ENCODE measurements around the gene SUSD3. TPM values are rescaled to one million over a fixed set of nuclear protein-coding genes. Genes with fewer than 3 reads are reported as not detected.

Gene SUSD3
- total RNA-seq, 6 experiments from 2014 or later = 6.5 to 51.5 (median 31.2) TPM

DNA sequence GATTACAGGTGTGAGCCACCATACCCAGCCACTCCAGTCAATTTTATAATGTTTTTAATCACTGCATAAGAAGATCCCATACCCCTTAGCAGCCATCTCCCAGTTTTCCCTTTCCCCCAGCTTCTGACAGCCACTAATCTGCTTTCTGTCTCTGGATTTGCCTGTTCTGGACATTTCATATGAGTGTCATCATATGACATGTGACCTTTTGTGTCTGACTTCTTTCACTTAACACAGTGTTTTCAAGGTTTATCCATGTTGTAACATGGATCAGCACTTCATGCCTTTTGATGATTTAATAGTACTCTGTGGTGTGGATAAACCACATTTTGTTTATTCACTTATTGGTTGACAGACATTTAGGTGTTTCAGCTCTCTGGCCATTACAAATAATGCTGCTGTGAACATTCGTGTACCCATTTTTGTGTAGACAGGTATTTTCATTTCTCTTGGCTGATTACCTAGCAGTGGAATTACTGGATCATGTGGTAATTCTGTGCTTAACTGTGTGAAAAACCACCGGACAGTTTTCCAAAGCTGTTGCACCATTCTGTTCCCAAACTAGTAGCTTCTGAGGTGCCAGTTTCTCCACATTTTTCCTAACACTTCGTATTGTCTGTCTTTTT is 8.6 kb downstream of the SUSD3 start:
- Histone ChIP-seq H3K4me3 (no peak overlapping the region), H3K27ac (no peak overlapping the region), H3K27me3 (no peaks in the 10 kb centered on the region), H3K9me3 (no peaks in the 10 kb centered on the region), H3K4me1 (peaks cover 0 to 11% (median 4%) of the 10 kb centered on the region in 4 donors), H3K36me3 (no peaks in the 10 kb centered on the region)
- ATAC-seq (no peak), DNase-seq (no peak)
- intact Hi-C loops (cut with DNase I) = no loop called here
- 64% methylated on average over 3 of the region's 3 CpGs for WGBS (ENCODE audit: insufficient coverage, low coverage, low lambda C conversion rate, missing lambda C conversion rate)
- TF ChIP-seq POLR2A (IDR thresholded peaks at IDR 0.05) = no peak
- TF ChIP-seq, protein P1, sequence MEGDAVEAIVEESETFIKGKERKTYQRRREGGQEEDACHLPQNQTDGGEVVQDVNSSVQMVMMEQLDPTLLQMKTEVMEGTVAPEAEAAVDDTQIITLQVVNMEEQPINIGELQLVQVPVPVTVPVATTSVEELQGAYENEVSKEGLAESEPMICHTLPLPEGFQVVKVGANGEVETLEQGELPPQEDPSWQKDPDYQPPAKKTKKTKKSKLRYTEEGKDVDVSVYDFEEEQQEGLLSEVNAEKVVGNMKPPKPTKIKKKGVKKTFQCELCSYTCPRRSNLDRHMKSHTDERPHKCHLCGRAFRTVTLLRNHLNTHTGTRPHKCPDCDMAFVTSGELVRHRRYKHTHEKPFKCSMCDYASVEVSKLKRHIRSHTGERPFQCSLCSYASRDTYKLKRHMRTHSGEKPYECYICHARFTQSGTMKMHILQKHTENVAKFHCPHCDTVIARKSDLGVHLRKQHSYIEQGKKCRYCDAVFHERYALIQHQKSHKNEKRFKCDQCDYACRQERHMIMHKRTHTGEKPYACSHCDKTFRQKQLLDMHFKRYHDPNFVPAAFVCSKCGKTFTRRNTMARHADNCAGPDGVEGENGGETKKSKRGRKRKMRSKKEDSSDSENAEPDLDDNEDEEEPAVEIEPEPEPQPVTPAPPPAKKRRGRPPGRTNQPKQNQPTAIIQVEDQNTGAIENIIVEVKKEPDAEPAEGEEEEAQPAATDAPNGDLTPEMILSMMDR (IDR thresholded peaks at IDR 0.05) = no peak

DNA sequence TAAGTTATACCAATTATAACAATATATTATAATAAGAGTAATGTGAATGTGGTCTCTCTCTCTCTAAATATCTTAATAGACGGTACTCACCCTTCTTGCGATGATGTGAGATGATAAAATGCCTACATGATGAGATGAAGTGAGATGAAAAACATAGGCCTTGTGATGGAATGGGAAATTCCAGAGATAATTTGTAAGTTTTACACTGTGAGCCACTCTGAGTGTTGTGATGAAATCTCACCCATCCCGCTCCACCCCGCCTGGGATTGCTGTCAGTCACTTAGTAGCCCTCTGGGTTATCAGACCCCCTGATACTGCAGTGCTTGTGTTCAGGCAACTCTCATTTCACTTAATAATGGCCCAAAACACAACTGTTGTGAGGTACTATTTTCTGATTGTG is 10.5 kb downstream of the SUSD3 start:
- no peak for ATAC-seq
- intact Hi-C loops (cut with DNase I) = no loop called here
- H3K4me1 ChIP-seq = peaks cover 0 to 13% (median 0%) of the 10 kb centered on the region in 4 donors
- no peaks in the 10 kb centered on the region for H3K36me3 ChIP-seq
- no peak overlapping the region for H3K27ac ChIP-seq
- TF ChIP-seq, protein P1 (IDR thresholded peaks at IDR 0.05) = no peak
- WGBS (ENCODE audit: insufficient coverage, low coverage, low lambda C conversion rate, missing lambda C conversion rate) = 91% methylated on average over 4 of the region's 4 CpGs
- no peaks in the 10 kb centered on the region for H3K9me3 ChIP-seq
- no peak overlapping the region for H3K4me3 ChIP-seq
- H3K27me3 ChIP-seq = no peaks in the 10 kb centered on the region
- DNase-seq = no peak

DNA sequence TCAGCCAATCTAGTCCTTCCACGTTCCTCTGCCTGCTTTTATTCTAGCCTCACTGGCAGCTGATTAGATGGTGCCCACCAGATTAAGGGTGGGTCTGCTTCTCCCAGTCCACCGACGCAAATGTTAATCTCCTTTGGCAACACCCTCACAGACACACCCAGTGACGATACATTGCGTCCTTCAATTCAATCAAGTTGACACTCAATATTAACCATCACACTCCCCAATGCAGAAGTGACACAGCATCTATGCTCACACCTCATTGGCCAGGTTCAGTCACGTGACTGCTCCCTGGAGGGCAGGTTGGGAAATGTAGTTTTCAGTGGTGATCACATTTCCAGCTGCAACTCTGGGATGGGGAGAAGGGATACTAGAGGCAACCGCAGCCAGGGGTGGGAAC is 13.0 kb downstream of the SUSD3 start:
- ATAC-seq = peak; percentile 18 to 60 (median 46)
- intact Hi-C loops (cut with DNase I) = no loop called here
- Histone ChIP-seq H3K4me3 (no peak overlapping the region), H3K9me3 (no peaks in the 10 kb centered on the region), H3K27ac (no peak overlapping the region), H3K4me1 (peaks cover 0 to 13% (median 0%) of the 10 kb centered on the region in 4 donors), H3K27me3 (no peaks in the 10 kb centered on the region), H3K36me3 (no peaks in the 10 kb centered on the region)
- no peak for TF ChIP-seq POLR2A (IDR thresholded peaks at IDR 0.05)
- TF ChIP-seq, protein P1 (IDR thresholded peaks at IDR 0.05) = no peak
- DNase-seq = no peak
- WGBS (ENCODE audit: insufficient coverage, low coverage, low lambda C conversion rate, missing lambda C conversion rate) = 92% methylated on average over 6 of the region's 7 CpGs

DNA sequence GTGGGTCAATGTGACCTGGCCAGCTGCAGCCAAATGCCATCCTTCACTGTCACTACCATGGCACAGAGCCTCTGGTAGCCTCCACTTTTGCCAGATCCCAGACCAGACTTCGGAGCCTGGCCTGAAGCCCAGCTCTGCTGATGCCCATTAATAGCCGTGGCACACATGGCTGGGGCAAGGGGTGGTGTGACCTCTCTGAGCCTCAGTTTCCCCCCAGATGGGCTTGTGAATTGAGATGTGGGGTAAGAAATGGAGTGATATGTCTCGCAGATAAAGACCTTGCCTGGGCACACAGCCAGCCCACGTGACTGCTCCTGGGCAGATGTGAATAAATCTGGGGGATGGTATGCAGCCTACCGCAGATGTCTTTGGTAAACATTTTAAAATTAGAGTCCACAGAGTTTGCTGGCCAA is 13.9 kb downstream of the SUSD3 start:
- peak; percentile 48 to 83 (median 74) for DNase-seq
- no peaks in the 10 kb centered on the region for H3K27me3 ChIP-seq
- no peak overlapping the region for H3K27ac ChIP-seq
- H3K4me1 ChIP-seq = peaks cover 0 to 13% (median 0%) of the 10 kb centered on the region in 4 donors
- no peaks in the 10 kb centered on the region for H3K9me3 ChIP-seq
- intact Hi-C loops (cut with DNase I) = no loop called here
- 10% methylated on average over 4 of the region's 5 CpGs for WGBS (ENCODE audit: insufficient coverage, low coverage, low lambda C conversion rate, missing lambda C conversion rate)
- TF ChIP-seq, protein P1 (IDR thresholded peaks at IDR 0.05) = no peak
- TF ChIP-seq POLR2A (IDR thresholded peaks at IDR 0.05) = no peak
- H3K4me3 ChIP-seq = no peak overlapping the region
- H3K36me3 ChIP-seq = no peaks in the 10 kb centered on the region
- peak; percentile 85 to 96 (median 94) for ATAC-seq
